ENCODE measurements around the gene CTBS.

DNA sequence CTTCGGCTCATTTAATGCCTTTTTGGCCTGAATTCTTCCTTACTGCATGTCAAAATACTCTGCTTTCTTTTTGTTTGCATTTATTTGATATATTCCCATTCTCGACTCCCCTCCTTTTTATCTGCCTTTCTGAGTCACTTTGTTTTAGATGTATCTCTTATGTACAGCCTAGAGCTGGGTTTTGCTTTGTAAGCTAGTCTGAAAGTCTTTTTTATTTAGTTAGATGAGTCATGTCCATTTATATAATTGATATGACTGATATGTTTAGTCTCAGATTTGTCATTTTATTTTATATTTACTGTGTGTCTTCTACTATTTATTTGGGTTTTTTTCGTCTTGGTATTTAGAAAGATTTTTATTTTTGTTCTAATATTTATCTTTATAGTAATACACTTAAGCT lies 34.3 kb downstream of the CTBS start:
- TF ChIP-seq, protein P1, sequence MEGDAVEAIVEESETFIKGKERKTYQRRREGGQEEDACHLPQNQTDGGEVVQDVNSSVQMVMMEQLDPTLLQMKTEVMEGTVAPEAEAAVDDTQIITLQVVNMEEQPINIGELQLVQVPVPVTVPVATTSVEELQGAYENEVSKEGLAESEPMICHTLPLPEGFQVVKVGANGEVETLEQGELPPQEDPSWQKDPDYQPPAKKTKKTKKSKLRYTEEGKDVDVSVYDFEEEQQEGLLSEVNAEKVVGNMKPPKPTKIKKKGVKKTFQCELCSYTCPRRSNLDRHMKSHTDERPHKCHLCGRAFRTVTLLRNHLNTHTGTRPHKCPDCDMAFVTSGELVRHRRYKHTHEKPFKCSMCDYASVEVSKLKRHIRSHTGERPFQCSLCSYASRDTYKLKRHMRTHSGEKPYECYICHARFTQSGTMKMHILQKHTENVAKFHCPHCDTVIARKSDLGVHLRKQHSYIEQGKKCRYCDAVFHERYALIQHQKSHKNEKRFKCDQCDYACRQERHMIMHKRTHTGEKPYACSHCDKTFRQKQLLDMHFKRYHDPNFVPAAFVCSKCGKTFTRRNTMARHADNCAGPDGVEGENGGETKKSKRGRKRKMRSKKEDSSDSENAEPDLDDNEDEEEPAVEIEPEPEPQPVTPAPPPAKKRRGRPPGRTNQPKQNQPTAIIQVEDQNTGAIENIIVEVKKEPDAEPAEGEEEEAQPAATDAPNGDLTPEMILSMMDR (conservative IDR thresholded peaks at IDR 0.05; ENCODE audit: low read depth in 2 of 2): no peak
- TF ChIP-seq POLR2AphosphoS5 (IDR thresholded peaks at IDR 0.05; ENCODE audit: low read depth): no peak
- TF ChIP-seq EZH2phosphoT487 (IDR thresholded peaks at IDR 0.05; ENCODE audit: unreplicated experiment): no peak
- TF ChIP-seq, protein P2, sequence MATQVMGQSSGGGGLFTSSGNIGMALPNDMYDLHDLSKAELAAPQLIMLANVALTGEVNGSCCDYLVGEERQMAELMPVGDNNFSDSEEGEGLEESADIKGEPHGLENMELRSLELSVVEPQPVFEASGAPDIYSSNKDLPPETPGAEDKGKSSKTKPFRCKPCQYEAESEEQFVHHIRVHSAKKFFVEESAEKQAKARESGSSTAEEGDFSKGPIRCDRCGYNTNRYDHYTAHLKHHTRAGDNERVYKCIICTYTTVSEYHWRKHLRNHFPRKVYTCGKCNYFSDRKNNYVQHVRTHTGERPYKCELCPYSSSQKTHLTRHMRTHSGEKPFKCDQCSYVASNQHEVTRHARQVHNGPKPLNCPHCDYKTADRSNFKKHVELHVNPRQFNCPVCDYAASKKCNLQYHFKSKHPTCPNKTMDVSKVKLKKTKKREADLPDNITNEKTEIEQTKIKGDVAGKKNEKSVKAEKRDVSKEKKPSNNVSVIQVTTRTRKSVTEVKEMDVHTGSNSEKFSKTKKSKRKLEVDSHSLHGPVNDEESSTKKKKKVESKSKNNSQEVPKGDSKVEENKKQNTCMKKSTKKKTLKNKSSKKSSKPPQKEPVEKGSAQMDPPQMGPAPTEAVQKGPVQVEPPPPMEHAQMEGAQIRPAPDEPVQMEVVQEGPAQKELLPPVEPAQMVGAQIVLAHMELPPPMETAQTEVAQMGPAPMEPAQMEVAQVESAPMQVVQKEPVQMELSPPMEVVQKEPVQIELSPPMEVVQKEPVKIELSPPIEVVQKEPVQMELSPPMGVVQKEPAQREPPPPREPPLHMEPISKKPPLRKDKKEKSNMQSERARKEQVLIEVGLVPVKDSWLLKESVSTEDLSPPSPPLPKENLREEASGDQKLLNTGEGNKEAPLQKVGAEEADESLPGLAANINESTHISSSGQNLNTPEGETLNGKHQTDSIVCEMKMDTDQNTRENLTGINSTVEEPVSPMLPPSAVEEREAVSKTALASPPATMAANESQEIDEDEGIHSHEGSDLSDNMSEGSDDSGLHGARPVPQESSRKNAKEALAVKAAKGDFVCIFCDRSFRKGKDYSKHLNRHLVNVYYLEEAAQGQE (IDR thresholded peaks at IDR 0.05; ENCODE audit: unreplicated experiment): no peak
- no peak for TF ChIP-seq STAT1 (IDR thresholded peaks at IDR 0.05; ENCODE audit: unreplicated experiment)
- TF ChIP-seq EZH2 (IDR thresholded peaks at IDR 0.05; ENCODE audit: low read depth, unreplicated experiment): no peak
- TF ChIP-seq JUNB (IDR thresholded peaks at IDR 0.05; ENCODE audit: unreplicated experiment): no peak
- no peak for TF ChIP-seq CREB1 (CRISPR knock-in tag; IDR thresholded peaks at IDR 0.05; ENCODE audit: low read depth)
- no peak for TF ChIP-seq NANOG (IDR thresholded peaks at IDR 0.05; ENCODE audit: borderline replicate concordance)
- TF ChIP-seq ZNF114 (CRISPR knock-in tag; IDR thresholded peaks at IDR 0.05): no peak
- TF ChIP-seq, protein P3, sequence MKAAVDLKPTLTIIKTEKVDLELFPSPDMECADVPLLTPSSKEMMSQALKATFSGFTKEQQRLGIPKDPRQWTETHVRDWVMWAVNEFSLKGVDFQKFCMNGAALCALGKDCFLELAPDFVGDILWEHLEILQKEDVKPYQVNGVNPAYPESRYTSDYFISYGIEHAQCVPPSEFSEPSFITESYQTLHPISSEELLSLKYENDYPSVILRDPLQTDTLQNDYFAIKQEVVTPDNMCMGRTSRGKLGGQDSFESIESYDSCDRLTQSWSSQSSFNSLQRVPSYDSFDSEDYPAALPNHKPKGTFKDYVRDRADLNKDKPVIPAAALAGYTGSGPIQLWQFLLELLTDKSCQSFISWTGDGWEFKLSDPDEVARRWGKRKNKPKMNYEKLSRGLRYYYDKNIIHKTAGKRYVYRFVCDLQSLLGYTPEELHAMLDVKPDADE (IDR thresholded peaks at IDR 0.05): no peak
- no peak for TF ChIP-seq ZNF331 (CRISPR knock-in tag; IDR thresholded peaks at IDR 0.05; ENCODE audit: low read depth)

Measured in GM23338 (cell line).